K562 (cell line): Measurements from ENCODE around the gene AIG1. TPM values are rescaled to one million over a fixed set of nuclear protein-coding genes. Genes with fewer than 3 reads are reported as not detected.

Source experiments
- EHMT2 ChIP-seq: fragments of 450-650 bp; IDR thresholded peaks from 2 replicates; pipeline ENCODE4 v1.6.1; 2018; ENCODE audit warnings: antibody characterized with exemption
- HDAC6 ChIP-seq: IDR thresholded peaks from 2 replicates; pipeline ENCODE4 v1.6.1; 2012; ENCODE audit warnings: low read depth, mild to moderate bottlenecking, control low read depth, inconsistent platforms, low read length, moderate library complexity
- MTA3 ChIP-seq: fragments of 450-650 bp; formaldehyde crosslinking; IDR thresholded peaks from 2 replicates; pipeline ENCODE4 v1.6.1; 2017; ENCODE audit warnings: mild to moderate bottlenecking, borderline replicate concordance
- polyA plus RNA-seq, 8 experiments: library from polyadenylated mRNA; depleted of rRNA in 4 of 8; stranded (reverse) in 5 of 8; unstranded in 3 of 8; fragments of >200 nt; fragmentation: Nextera tagmentation in 2 of 8; fragmentation: Illumina TruSeq in 1 of 8; extraction: Ambion mirVana in 2 of 8; extraction: Trizol in 1 of 8; gene quantifications; 2 replicates each; pipeline versions ENCODE4 v1.2.1 to v1.2.3, GENCODE V29; 2011 to 2014; ENCODE audit warnings: inconsistent platforms in 1 of 8, missing spikeins in 1 of 8
- total RNA-seq, 7 experiments: library from RNA; depleted of rRNA in 6 of 7; stranded (reverse); fragments of >200 nt in 6 of 7; fragmentation: Illumina TruSeq in 2 of 7; extraction: Trizol in 2 of 7; gene quantifications; 2 replicates each; pipeline versions ENCODE4 v1.2.1 to v1.2.3, GENCODE V29; 2011 to 2021; ENCODE audit warnings: low replicate concordance in 1 of 7
- TF ChIP-seq, protein P1 (sequence below): fragments of 200-600 bp; sonication (generic); IDR thresholded peaks from one replicate; pipeline ENCODE4 v1.6.1; 2012; ENCODE audit warnings: mild to moderate bottlenecking, low read depth, low read length, inconsistent platforms
- TF ChIP-seq, protein P2 (sequence below): fragments of 200-800 bp; sonication (Bioruptor generic); IDR thresholded peaks from 2 replicates; pipeline ENCODE4 v1.6.1; 2017; ENCODE audit warnings: missing genetic modification characterization, missing compliant biosample characterization

Gene AIG1
- total and polyA plus RNA-seq, 9 of the 15 experiments (the other 6 are each of a cell fraction or from before 2014, with no cell fraction given): 74.8 to 333 (median 127) TPM

DNA sequence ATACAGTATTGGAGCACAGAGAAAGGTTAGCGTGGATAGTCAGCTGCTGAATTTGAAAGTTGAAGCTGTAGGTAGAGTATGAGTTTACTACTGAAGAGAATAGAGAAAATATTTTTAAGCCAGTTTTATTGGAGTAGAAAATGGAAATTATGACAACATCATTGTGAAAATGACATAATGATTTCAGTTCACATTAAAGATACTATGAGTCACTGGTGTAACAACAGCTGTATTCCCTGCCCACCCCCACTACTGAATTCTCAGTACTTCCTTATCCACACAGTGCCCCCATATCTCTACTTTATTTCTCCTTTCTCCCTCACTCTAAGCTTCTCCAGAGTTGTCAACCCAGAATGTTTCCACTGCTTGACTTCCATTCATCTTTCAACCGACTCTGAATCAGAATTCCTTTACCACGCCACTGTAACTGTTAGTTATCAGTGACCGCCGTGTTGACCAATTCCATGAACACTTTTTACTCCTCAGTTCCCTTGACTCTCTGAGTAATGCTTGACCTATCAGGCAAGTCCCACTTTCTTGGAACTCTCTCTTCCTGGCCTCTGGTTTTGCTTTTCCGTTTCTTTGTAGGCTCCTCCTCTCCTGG is 139.6 kb downstream of the AIG1 start (continued):
- TF ChIP-seq, protein P1, sequence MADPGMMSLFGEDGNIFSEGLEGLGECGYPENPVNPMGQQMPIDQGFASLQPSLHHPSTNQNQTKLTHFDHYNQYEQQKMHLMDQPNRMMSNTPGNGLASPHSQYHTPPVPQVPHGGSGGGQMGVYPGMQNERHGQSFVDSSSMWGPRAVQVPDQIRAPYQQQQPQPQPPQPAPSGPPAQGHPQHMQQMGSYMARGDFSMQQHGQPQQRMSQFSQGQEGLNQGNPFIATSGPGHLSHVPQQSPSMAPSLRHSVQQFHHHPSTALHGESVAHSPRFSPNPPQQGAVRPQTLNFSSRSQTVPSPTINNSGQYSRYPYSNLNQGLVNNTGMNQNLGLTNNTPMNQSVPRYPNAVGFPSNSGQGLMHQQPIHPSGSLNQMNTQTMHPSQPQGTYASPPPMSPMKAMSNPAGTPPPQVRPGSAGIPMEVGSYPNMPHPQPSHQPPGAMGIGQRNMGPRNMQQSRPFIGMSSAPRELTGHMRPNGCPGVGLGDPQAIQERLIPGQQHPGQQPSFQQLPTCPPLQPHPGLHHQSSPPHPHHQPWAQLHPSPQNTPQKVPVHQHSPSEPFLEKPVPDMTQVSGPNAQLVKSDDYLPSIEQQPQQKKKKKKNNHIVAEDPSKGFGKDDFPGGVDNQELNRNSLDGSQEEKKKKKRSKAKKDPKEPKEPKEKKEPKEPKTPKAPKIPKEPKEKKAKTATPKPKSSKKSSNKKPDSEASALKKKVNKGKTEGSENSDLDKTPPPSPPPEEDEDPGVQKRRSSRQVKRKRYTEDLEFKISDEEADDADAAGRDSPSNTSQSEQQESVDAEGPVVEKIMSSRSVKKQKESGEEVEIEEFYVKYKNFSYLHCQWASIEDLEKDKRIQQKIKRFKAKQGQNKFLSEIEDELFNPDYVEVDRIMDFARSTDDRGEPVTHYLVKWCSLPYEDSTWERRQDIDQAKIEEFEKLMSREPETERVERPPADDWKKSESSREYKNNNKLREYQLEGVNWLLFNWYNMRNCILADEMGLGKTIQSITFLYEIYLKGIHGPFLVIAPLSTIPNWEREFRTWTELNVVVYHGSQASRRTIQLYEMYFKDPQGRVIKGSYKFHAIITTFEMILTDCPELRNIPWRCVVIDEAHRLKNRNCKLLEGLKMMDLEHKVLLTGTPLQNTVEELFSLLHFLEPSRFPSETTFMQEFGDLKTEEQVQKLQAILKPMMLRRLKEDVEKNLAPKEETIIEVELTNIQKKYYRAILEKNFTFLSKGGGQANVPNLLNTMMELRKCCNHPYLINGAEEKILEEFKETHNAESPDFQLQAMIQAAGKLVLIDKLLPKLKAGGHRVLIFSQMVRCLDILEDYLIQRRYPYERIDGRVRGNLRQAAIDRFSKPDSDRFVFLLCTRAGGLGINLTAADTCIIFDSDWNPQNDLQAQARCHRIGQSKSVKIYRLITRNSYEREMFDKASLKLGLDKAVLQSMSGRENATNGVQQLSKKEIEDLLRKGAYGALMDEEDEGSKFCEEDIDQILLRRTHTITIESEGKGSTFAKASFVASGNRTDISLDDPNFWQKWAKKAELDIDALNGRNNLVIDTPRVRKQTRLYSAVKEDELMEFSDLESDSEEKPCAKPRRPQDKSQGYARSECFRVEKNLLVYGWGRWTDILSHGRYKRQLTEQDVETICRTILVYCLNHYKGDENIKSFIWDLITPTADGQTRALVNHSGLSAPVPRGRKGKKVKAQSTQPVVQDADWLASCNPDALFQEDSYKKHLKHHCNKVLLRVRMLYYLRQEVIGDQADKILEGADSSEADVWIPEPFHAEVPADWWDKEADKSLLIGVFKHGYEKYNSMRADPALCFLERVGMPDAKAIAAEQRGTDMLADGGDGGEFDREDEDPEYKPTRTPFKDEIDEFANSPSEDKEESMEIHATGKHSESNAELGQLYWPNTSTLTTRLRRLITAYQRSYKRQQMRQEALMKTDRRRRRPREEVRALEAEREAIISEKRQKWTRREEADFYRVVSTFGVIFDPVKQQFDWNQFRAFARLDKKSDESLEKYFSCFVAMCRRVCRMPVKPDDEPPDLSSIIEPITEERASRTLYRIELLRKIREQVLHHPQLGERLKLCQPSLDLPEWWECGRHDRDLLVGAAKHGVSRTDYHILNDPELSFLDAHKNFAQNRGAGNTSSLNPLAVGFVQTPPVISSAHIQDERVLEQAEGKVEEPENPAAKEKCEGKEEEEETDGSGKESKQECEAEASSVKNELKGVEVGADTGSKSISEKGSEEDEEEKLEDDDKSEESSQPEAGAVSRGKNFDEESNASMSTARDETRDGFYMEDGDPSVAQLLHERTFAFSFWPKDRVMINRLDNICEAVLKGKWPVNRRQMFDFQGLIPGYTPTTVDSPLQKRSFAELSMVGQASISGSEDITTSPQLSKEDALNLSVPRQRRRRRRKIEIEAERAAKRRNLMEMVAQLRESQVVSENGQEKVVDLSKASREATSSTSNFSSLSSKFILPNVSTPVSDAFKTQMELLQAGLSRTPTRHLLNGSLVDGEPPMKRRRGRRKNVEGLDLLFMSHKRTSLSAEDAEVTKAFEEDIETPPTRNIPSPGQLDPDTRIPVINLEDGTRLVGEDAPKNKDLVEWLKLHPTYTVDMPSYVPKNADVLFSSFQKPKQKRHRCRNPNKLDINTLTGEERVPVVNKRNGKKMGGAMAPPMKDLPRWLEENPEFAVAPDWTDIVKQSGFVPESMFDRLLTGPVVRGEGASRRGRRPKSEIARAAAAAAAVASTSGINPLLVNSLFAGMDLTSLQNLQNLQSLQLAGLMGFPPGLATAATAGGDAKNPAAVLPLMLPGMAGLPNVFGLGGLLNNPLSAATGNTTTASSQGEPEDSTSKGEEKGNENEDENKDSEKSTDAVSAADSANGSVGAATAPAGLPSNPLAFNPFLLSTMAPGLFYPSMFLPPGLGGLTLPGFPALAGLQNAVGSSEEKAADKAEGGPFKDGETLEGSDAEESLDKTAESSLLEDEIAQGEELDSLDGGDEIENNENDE: no peak
- TF ChIP-seq, protein P2, sequence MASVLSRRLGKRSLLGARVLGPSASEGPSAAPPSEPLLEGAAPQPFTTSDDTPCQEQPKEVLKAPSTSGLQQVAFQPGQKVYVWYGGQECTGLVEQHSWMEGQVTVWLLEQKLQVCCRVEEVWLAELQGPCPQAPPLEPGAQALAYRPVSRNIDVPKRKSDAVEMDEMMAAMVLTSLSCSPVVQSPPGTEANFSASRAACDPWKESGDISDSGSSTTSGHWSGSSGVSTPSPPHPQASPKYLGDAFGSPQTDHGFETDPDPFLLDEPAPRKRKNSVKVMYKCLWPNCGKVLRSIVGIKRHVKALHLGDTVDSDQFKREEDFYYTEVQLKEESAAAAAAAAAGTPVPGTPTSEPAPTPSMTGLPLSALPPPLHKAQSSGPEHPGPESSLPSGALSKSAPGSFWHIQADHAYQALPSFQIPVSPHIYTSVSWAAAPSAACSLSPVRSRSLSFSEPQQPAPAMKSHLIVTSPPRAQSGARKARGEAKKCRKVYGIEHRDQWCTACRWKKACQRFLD: 0 out of 2 replicates have a peak, but pooled peaks have one; percentile 44
- TF ChIP-seq MTA3: peak; percentile 45; the same call in 1 of the 2 replicates
- TF ChIP-seq EHMT2: peak; percentile 82
- no peak for TF ChIP-seq HDAC6
